Measurements from ENCODE around the gene ZC3H4. TPM values are rescaled to one million over a fixed set of nuclear protein-coding genes. Genes with fewer than 3 reads are reported as not detected.

Gene ZC3H4
- total and polyA plus RNA-seq, 9 of the 15 experiments (the other 6 are each of a cell fraction or from before 2014, with no cell fraction given), result 2.2 to 75.6 (median 18.3) TPM

DNA sequence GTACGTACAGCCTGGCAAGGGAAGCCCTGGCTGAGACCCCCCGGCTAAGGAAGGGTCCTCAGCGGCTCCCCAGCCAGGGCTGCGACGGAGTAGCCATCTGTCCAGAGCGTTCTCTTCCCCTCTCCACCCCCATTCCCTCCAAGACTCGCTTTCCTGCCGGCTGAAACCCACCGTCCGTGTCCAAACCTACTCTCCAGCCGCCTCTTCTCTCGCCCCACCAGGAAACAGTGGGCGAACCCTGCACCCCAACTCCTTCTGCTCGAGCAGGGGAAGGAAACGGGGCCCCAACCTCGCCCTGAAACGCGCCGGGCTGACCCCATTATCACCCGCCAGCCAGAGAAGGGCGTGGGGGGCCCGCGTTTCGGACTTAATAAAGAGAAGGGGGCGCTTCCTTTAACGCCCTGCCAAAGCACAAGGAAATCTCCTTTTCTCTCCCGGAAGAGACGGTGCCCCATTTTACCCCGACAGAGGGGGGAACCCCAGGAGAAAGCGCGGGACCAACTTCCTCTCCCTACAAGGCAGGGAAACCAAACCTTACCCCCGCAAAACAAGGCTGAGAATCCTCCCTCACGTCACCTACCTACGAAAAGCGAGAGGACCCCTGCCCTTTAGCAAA is 2.5 kb downstream of the ZC3H4 start (continued):
- TF ChIP-seq, protein P1, sequence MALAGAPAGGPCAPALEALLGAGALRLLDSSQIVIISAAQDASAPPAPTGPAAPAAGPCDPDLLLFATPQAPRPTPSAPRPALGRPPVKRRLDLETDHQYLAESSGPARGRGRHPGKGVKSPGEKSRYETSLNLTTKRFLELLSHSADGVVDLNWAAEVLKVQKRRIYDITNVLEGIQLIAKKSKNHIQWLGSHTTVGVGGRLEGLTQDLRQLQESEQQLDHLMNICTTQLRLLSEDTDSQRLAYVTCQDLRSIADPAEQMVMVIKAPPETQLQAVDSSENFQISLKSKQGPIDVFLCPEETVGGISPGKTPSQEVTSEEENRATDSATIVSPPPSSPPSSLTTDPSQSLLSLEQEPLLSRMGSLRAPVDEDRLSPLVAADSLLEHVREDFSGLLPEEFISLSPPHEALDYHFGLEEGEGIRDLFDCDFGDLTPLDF (CRISPR knock-in tag; IDR thresholded peaks at IDR 0.05), result 0 out of 2 replicates have a peak, but pooled peaks have one; percentile 10
- TF ChIP-seq ZNF445 (CRISPR knock-in tag; IDR thresholded peaks at IDR 0.05; ENCODE audit: low read depth), result no peak
- TF ChIP-seq NR4A1 (CRISPR knock-in tag; IDR thresholded peaks at IDR 0.05), result no peak
- no peak for TF ChIP-seq NR4A1 (tag; IDR thresholded peaks at IDR 0.05)
- peak; percentile 73 for TF ChIP-seq ZBTB7A (IDR thresholded peaks at IDR 0.05; ENCODE audit: borderline replicate concordance, control insufficient read depth, low read depth, low read length)
- TF ChIP-seq, protein P2, sequence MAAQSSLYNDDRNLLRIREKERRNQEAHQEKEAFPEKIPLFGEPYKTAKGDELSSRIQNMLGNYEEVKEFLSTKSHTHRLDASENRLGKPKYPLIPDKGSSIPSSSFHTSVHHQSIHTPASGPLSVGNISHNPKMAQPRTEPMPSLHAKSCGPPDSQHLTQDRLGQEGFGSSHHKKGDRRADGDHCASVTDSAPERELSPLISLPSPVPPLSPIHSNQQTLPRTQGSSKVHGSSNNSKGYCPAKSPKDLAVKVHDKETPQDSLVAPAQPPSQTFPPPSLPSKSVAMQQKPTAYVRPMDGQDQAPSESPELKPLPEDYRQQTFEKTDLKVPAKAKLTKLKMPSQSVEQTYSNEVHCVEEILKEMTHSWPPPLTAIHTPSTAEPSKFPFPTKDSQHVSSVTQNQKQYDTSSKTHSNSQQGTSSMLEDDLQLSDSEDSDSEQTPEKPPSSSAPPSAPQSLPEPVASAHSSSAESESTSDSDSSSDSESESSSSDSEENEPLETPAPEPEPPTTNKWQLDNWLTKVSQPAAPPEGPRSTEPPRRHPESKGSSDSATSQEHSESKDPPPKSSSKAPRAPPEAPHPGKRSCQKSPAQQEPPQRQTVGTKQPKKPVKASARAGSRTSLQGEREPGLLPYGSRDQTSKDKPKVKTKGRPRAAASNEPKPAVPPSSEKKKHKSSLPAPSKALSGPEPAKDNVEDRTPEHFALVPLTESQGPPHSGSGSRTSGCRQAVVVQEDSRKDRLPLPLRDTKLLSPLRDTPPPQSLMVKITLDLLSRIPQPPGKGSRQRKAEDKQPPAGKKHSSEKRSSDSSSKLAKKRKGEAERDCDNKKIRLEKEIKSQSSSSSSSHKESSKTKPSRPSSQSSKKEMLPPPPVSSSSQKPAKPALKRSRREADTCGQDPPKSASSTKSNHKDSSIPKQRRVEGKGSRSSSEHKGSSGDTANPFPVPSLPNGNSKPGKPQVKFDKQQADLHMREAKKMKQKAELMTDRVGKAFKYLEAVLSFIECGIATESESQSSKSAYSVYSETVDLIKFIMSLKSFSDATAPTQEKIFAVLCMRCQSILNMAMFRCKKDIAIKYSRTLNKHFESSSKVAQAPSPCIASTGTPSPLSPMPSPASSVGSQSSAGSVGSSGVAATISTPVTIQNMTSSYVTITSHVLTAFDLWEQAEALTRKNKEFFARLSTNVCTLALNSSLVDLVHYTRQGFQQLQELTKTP (IDR thresholded peaks at IDR 0.05; ENCODE audit: low read depth in 1 of 2, partially characterized antibody in 2 of 2), result peak in 1 of 2 experiments; percentile 4
- 0 out of 4 replicates have a peak, but pooled peaks of 1 of the 2 experiments have one; percentile 24 for TF ChIP-seq TBL1XR1 (IDR thresholded peaks at IDR 0.05; ENCODE audit: low read length in 2 of 2)
- TF ChIP-seq, protein P3, sequence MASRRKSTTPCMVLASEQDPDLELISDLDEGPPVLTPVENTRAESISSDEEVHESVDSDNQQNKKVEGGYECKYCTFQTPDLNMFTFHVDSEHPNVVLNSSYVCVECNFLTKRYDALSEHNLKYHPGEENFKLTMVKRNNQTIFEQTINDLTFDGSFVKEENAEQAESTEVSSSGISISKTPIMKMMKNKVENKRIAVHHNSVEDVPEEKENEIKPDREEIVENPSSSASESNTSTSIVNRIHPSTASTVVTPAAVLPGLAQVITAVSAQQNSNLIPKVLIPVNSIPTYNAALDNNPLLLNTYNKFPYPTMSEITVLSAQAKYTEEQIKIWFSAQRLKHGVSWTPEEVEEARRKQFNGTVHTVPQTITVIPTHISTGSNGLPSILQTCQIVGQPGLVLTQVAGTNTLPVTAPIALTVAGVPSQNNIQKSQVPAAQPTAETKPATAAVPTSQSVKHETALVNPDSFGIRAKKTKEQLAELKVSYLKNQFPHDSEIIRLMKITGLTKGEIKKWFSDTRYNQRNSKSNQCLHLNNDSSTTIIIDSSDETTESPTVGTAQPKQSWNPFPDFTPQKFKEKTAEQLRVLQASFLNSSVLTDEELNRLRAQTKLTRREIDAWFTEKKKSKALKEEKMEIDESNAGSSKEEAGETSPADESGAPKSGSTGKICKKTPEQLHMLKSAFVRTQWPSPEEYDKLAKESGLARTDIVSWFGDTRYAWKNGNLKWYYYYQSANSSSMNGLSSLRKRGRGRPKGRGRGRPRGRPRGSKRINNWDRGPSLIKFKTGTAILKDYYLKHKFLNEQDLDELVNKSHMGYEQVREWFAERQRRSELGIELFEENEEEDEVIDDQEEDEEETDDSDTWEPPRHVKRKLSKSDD (conservative IDR thresholded peaks at IDR 0.05; ENCODE audit: low read length), result no peak
- TF ChIP-seq ZNF124 (CRISPR knock-in tag; IDR thresholded peaks at IDR 0.05), result no peak
- TF ChIP-seq, protein P4, sequence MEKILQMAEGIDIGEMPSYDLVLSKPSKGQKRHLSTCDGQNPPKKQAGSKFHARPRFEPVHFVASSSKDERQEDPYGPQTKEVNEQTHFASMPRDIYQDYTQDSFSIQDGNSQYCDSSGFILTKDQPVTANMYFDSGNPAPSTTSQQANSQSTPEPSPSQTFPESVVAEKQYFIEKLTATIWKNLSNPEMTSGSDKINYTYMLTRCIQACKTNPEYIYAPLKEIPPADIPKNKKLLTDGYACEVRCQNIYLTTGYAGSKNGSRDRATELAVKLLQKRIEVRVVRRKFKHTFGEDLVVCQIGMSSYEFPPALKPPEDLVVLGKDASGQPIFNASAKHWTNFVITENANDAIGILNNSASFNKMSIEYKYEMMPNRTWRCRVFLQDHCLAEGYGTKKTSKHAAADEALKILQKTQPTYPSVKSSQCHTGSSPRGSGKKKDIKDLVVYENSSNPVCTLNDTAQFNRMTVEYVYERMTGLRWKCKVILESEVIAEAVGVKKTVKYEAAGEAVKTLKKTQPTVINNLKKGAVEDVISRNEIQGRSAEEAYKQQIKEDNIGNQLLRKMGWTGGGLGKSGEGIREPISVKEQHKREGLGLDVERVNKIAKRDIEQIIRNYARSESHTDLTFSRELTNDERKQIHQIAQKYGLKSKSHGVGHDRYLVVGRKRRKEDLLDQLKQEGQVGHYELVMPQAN (IDR thresholded peaks at IDR 0.05; ENCODE audit: borderline replicate concordance), result peak; percentile 21; the same call in 1 of the 2 replicates
- no peak for TF ChIP-seq HNRNPUL1 (IDR thresholded peaks at IDR 0.05; ENCODE audit: low read length)
- TF ChIP-seq NFXL1 (CRISPR knock-in tag; IDR thresholded peaks at IDR 0.05), result no peak
- TF ChIP-seq TSC22D4 (tag; IDR thresholded peaks at IDR 0.05), result no peak
- TF ChIP-seq, protein P5, sequence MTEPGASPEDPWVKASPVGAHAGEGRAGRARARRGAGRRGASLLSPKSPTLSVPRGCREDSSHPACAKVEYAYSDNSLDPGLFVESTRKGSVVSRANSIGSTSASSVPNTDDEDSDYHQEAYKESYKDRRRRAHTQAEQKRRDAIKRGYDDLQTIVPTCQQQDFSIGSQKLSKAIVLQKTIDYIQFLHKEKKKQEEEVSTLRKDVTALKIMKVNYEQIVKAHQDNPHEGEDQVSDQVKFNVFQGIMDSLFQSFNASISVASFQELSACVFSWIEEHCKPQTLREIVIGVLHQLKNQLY (CRISPR knock-in tag; conservative IDR thresholded peaks at IDR 0.05), result no peak
- no peak for TF ChIP-seq RFX5 (IDR thresholded peaks at IDR 0.05; ENCODE audit: low read depth, low read length)
